K562 (cell line): Measurements from ENCODE around the gene PRM2. TPM values are rescaled to one million over a fixed set of nuclear protein-coding genes. Genes with fewer than 3 reads are reported as not detected.

Experiments
- ADNP ChIP-seq: fragments of 200-800 bp; sonication (Bioruptor generic); IDR thresholded peaks from 2 replicates; pipeline ENCODE4 v1.6.1; 2016; ENCODE audit warnings: missing genetic modification characterization, missing compliant biosample characterization
- BCOR ChIP-seq: fragments of 450-650 bp; IDR thresholded peaks from 2 replicates; pipeline ENCODE4 v1.6.1; 2016
- CCAR2 ChIP-seq: fragments of 200-400 bp; formaldehyde crosslinking; IDR thresholded peaks from 2 replicates; pipeline ENCODE4 v1.6.1; 2017; ENCODE audit warnings: mild to moderate bottlenecking, low read depth, low read length
- CTBP1 ChIP-seq: fragments of 450-650 bp; IDR thresholded peaks from 2 replicates; pipeline ENCODE4 v1.6.1; 2016; ENCODE audit warnings: borderline replicate concordance
- E2F5 ChIP-seq: sonication (generic); formaldehyde crosslinking; IDR thresholded peaks from 2 replicates; pipeline ENCODE4 v1.8.0; 2022; ENCODE audit warnings: mild to moderate bottlenecking, missing genetic modification reagents
- EGR1 ChIP-seq: fragments of 450-650 bp; conservative IDR thresholded peaks from 2 replicates; pipeline ENCODE4 v1.6.1; 2017; ENCODE audit warnings: mild to moderate bottlenecking
- EP300 ChIP-seq: IDR thresholded peaks from 2 replicates; pipeline ENCODE4 v1.6.1; 2012; ENCODE audit warnings: low read length, improper control_type of control experiment
- EWSR1 ChIP-seq: fragments of 450-650 bp; IDR thresholded peaks from 2 replicates; pipeline ENCODE4 v1.6.1; 2018; ENCODE audit warnings: borderline replicate concordance, mild to moderate bottlenecking, low read depth, moderate library complexity; ENCODE audit not compliant: partially characterized antibody
- FOXA1 ChIP-seq: fragments of 450-650 bp; IDR thresholded peaks from 2 replicates; pipeline ENCODE4 v1.6.1; 2016; ENCODE audit warnings: mild to moderate bottlenecking, borderline replicate concordance
- FOXM1 ChIP-seq, 2 experiments: fragments of 450-650 bp in 1 of 2; sonication (generic) in 1 of 2; formaldehyde crosslinking in 1 of 2; IDR thresholded peaks; 2 replicates each; pipeline versions ENCODE4 v1.6.1 to v1.9.0; 2017 to 2022; ENCODE audit warnings: low read depth in 2 of 2, mild to moderate bottlenecking in 2 of 2, missing genetic modification reagents in 1 of 2, moderate library complexity in 1 of 2
- GABPB1 ChIP-seq: sonication (generic); formaldehyde crosslinking; IDR thresholded peaks from 2 replicates; pipeline ENCODE4 v1.8.0; 2022; ENCODE audit warnings: mild to moderate bottlenecking, missing genetic modification reagents
- GATAD2A ChIP-seq: fragments of 450-650 bp; IDR thresholded peaks from 2 replicates; pipeline ENCODE4 v1.6.1; 2017
- HSF4 ChIP-seq: fragments of 250-450 bp; sonication (Bioruptor Pico); IDR thresholded peaks from 2 replicates; pipeline ENCODE4 v2.1.2; 2022; ENCODE audit warnings: mild to moderate bottlenecking, moderate library complexity, borderline replicate concordance
- ILF3 ChIP-seq: fragments of 450-650 bp; IDR thresholded peaks from 2 replicates; pipeline ENCODE4 v1.6.1; 2018; ENCODE audit warnings: antibody characterized with exemption, mild to moderate bottlenecking, moderate library complexity, borderline replicate concordance
- KDM5B ChIP-seq: fragments of 200-600 bp; sonication (generic); IDR thresholded peaks from 2 replicates; pipeline ENCODE4 v1.6.1; 2012; ENCODE audit warnings: low read depth, mild to moderate bottlenecking, moderate library complexity, low read length, control low read depth, inconsistent platforms; ENCODE audit not compliant: insufficient replicate concordance
- MEF2D ChIP-seq: conservative IDR thresholded peaks from 2 replicates; pipeline ENCODE4 v1.6.1; 2016; ENCODE audit warnings: low read depth, missing genetic modification characterization, missing compliant biosample characterization
- NFE2L1 ChIP-seq: fragments of 450-650 bp; IDR thresholded peaks from 2 replicates; pipeline ENCODE4 v1.6.1; 2016; ENCODE audit warnings: missing genetic modification characterization, low read depth, mild to moderate bottlenecking, missing compliant biosample characterization, moderate library complexity, borderline replicate concordance
- POU5F1 ChIP-seq: fragments of 150-350 bp; IDR thresholded peaks from 2 replicates; pipeline ENCODE4 v1.6.1; 2014; ENCODE audit warnings: borderline replicate concordance, low read length, low read depth, mild to moderate bottlenecking; ENCODE audit not compliant: partially characterized antibody
- PPARD ChIP-seq: fragments of 250-450 bp; sonication (Bioruptor Pico); IDR thresholded peaks from 2 replicates; pipeline ENCODE4 v1.8.0; 2022; ENCODE audit warnings: inconsistent platforms, mild to moderate bottlenecking, moderate library complexity
- SLC30A9 ChIP-seq: fragments of 250-450 bp; sonication (Bioruptor Pico); IDR thresholded peaks from 2 replicates; pipeline ENCODE4 v1.8.0; 2022; ENCODE audit warnings: mild to moderate bottlenecking, moderate library complexity
- SMARCA5 ChIP-seq: fragments of 450-650 bp; IDR thresholded peaks from 2 replicates; pipeline ENCODE4 v1.6.1; 2016
- SPI1 ChIP-seq: IDR thresholded peaks from 2 replicates; pipeline ENCODE4 v1.6.1; 2011; ENCODE audit warnings: low read depth, low read length, control low read depth, borderline replicate concordance
- TCF7 ChIP-seq: sonication (generic); IDR thresholded peaks from 2 replicates; pipeline ENCODE4 v1.6.1; 2016; ENCODE audit warnings: antibody characterized with exemption, borderline replicate concordance
- ZBTB8A ChIP-seq: fragments of 450-650 bp; IDR thresholded peaks from 2 replicates; pipeline ENCODE4 v1.6.1; 2018; ENCODE audit warnings: mild to moderate bottlenecking, moderate library complexity; ENCODE audit not compliant: partially characterized antibody
- ZNF121 ChIP-seq: sonication (generic); formaldehyde crosslinking; conservative IDR thresholded peaks from 2 replicates; pipeline ENCODE4 v1.8.0; 2022; ENCODE audit warnings: missing genetic modification reagents
- ZNF717 ChIP-seq: fragments of 250-450 bp; sonication (Bioruptor Pico); IDR thresholded peaks from 2 replicates; pipeline ENCODE4 v1.5.0; 2021
- polyA plus RNA-seq, 8 experiments: library from polyadenylated mRNA; depleted of rRNA in 4 of 8; stranded (reverse) in 5 of 8; unstranded in 3 of 8; fragments of >200 nt; fragmentation: Nextera tagmentation in 2 of 8; fragmentation: Illumina TruSeq in 1 of 8; extraction: Ambion mirVana in 2 of 8; extraction: Trizol in 1 of 8; gene quantifications; 2 replicates each; pipeline versions ENCODE4 v1.2.1 to v1.2.3, GENCODE V29; 2011 to 2014; ENCODE audit warnings: inconsistent platforms in 1 of 8, missing spikeins in 1 of 8
- total RNA-seq, 7 experiments: library from RNA; depleted of rRNA in 6 of 7; stranded (reverse); fragments of >200 nt in 6 of 7; fragmentation: Illumina TruSeq in 2 of 7; extraction: Trizol in 2 of 7; gene quantifications; 2 replicates each; pipeline versions ENCODE4 v1.2.1 to v1.2.3, GENCODE V29; 2011 to 2021; ENCODE audit warnings: low replicate concordance in 1 of 7
- TF ChIP-seq, protein P1 (sequence below), 2 experiments: IDR thresholded peaks; 2 replicates each; pipeline ENCODE4 v1.6.1; 2012; ENCODE audit warnings: improper control_type of control experiment in 2 of 2, low read depth in 2 of 2, low read length in 2 of 2, borderline replicate concordance in 1 of 2

PRM2 gene
- total and polyA plus RNA-seq, 9 of the 15 experiments (the other 6 are each of a cell fraction or from before 2014, with no cell fraction given): not detected

DNA sequence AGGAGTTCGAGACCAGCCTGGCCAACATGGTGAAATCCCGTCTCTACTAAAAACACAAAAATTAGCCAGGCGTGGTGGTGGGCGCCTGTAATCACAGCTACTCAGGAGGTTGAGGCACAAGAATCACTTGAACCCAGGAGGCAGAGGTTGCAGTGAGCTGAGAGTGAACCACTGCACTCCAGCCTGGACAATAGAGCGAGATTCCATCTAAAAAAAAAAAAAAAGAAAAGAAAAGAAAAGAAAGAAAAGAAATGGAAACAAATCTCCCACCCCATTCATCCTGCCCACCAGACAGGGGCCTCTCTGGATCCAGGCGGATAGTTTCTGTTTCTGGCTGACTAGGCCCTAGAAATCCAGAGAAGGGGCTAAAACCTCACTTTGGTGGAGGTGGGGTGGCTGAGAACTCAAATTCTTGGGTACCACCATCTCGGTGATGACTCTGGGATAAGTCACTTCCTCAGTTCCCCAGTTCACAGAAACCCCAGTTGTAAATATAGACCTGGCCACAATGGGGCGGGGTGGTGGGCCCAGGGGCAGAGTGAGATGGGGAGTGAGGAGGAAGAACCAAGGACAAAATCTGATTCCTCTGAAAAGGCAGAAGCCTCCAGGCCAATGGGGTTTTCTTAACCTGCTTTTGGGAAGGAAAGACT is 42.4 kb downstream of the PRM2 start (continued):
- TF ChIP-seq E2F5 (CRISPR knock-in tag) (no peak), KDM5B (no peak), ADNP (peak; percentile 89; the same call in 1 of the 2 replicates), NFE2L1 (no peak), BCOR (peak; percentile 15; the same call in 1 of the 2 replicates), ILF3 (no peak), CTBP1 (peak; percentile 73; the same call in 1 of the 2 replicates), GATAD2A (0 out of 2 replicates have a peak, but pooled peaks have one; percentile 20), POU5F1 (no peak), FOXM1 (IDR thresholded peaks at IDR 0.05; ENCODE audit: low read depth) (no peak), FOXM1 (CRISPR knock-in tag; IDR thresholded peaks at IDR 0.05; ENCODE audit: low read depth) (no peak), EWSR1 (no peak), MEF2D (tag) (no peak), EP300 (peak; percentile 10; the same call in 1 of the 2 replicates), SPI1 (peak; percentile 67; the same call in 1 of the 2 replicates), GABPB1 (CRISPR knock-in tag) (no peak), ZBTB8A (no peak), ZNF717 (CRISPR knock-in tag) (no peak), ZNF121 (peak; percentile 26; the same call in 1 of the 2 replicates), HSF4 (no peak), EGR1 (no peak), SLC30A9 (no peak), CCAR2 (no peak), PPARD (CRISPR knock-in tag) (no peak), TCF7 (no peak), FOXA1 (no peak), SMARCA5 (no peak; the same call in 1 of the 2 replicates)
- TF ChIP-seq, protein P1, sequence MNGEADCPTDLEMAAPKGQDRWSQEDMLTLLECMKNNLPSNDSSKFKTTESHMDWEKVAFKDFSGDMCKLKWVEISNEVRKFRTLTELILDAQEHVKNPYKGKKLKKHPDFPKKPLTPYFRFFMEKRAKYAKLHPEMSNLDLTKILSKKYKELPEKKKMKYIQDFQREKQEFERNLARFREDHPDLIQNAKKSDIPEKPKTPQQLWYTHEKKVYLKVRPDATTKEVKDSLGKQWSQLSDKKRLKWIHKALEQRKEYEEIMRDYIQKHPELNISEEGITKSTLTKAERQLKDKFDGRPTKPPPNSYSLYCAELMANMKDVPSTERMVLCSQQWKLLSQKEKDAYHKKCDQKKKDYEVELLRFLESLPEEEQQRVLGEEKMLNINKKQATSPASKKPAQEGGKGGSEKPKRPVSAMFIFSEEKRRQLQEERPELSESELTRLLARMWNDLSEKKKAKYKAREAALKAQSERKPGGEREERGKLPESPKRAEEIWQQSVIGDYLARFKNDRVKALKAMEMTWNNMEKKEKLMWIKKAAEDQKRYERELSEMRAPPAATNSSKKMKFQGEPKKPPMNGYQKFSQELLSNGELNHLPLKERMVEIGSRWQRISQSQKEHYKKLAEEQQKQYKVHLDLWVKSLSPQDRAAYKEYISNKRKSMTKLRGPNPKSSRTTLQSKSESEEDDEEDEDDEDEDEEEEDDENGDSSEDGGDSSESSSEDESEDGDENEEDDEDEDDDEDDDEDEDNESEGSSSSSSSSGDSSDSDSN (IDR thresholded peaks at IDR 0.05; ENCODE audit: borderline replicate concordance in 1 of 2, low read depth in 2 of 2, low read length in 2 of 2): no peak
